ENCODE results near the gene FYCO1. TPM values are rescaled to one million over a fixed set of nuclear protein-coding genes. Genes with fewer than 3 reads are reported as not detected.

The FYCO1 gene
- total and polyA plus RNA-seq, 2 of the 8 experiments (the other 6 are each of a cell fraction or from before 2014, with no cell fraction given): 4.8 to 10.8 TPM

GRCh38 chr3:45871780-45872179 lies 123.8 kb downstream of the FYCO1 start:
- no peaks in the 10 kb centered on the region for H4K20me1 ChIP-seq (replicated peaks in 1 of 2; ENCODE audit: control insufficient read depth in 1 of 2, insufficient read depth in 2 of 2, low read length in 2 of 2)
- no peak overlapping the region for H4K91ac ChIP-seq (replicated peaks; ENCODE audit: insufficient read length, low read length)
- no peak overlapping the region for H2AK5ac ChIP-seq (ENCODE audit: low read depth, low read length)
- no peaks in the 10 kb centered on the region for H3K9me3 ChIP-seq (ENCODE audit: insufficient read depth in 2 of 2, low read depth in 1 of 2, low read length in 1 of 2)
- no peak overlapping the region; a peak in 1 of 7 replicates for H3K9ac ChIP-seq (replicated peaks in 1 of 4; ENCODE audit: extremely low read depth in 1 of 4, low read depth in 3 of 4, low read length in 3 of 4)
- no peaks in the 10 kb centered on the region for H3K36me3 ChIP-seq (ENCODE audit: control insufficient read depth in 2 of 4, insufficient read depth in 4 of 4, low read length in 3 of 4)
- DNase-seq (ENCODE audit: low read depth in 1 of 2, low spot score in 2 of 2): no peak
- no peaks in the 10 kb centered on the region for H3K23me2 ChIP-seq (ENCODE audit: low read depth, low read length)
- no peak overlapping the region for H3K18ac ChIP-seq (ENCODE audit: extremely low read depth, low read length)
- ChIA-PET POLR2A (ENCODE audit: partially characterized antibody) (interaction anchor here (0.7 kb wide), 1 partner anchor 373 kb away, joined by 3 read pairs; no protein-coding TSS in a partner anchor), CTCF (ENCODE audit: partially characterized antibody) (interaction anchor here (2.1 kb wide), 1 partner anchor 27 kb away, joined by 6 read pairs; no protein-coding TSS in a partner anchor)
- H2BK20ac ChIP-seq (ENCODE audit: low read length): no peak overlapping the region
- H3K27me3 ChIP-seq (replicated peaks in 1 of 4; ENCODE audit: control insufficient read depth in 3 of 4, extremely low read depth in 1 of 4, insufficient read depth in 3 of 4, low read length in 3 of 4): 0 out of 7 replicates have a peak, but pooled peaks cover 0 to 3% (median 0%) of the 10 kb centered on the region in 4 experiments
- H3K4me1 ChIP-seq (replicated peaks in 1 of 4; ENCODE audit: control insufficient read depth in 3 of 4, insufficient read depth in 4 of 4, low read length in 3 of 4): peaks cover 0 to 4% (median 2%) of the 10 kb centered on the region in 4 experiments; a peak in 2 of 7 replicates
- H4K8ac ChIP-seq (ENCODE audit: extremely low read depth, insufficient read depth, low read length): no peak overlapping the region
- H3K79me2 ChIP-seq (ENCODE audit: control insufficient read depth in 1 of 2, insufficient read depth in 2 of 2, low read length in 2 of 2): no peaks in the 10 kb centered on the region
- WGBS, 2 experiments (ENCODE audit: extremely low coverage in 1 of 2, insufficient coverage in 1 of 2, insufficient read length in 1 of 2, insufficient replicate concordance in 2 of 2, low coverage in 1 of 2, low lambda C conversion rate in 2 of 2, missing lambda C conversion rate in 1 of 2): 75% methylated on average over 6 of the region's 6 CpGs; no CpG with 5 or more reads in 1 of the 2 experiments
- H4K5ac ChIP-seq (ENCODE audit: insufficient read length, low read depth, low read length): no peak overlapping the region
- TF ChIP-seq CBX5 (IDR thresholded peaks at IDR 0.05; ENCODE audit: low read depth, low read length) (no peak), TEAD4 (IDR thresholded peaks at IDR 0.05; ENCODE audit: low read depth, low read length) (no peak), MAFK (IDR thresholded peaks at IDR 0.05; ENCODE audit: low read depth, low read length) (no peak), SUZ12 (IDR thresholded peaks at IDR 0.05; ENCODE audit: low read length) (no peak), NRF1 (IDR thresholded peaks at IDR 0.05; ENCODE audit: low read depth, low read length) (no peak), USF2 (IDR thresholded peaks at IDR 0.05; ENCODE audit: low read length) (no peak), BCL11A (IDR thresholded peaks at IDR 0.05; ENCODE audit: low read depth in 2 of 2, low read length in 2 of 2) (no peak), ASH2L (IDR thresholded peaks at IDR 0.05; ENCODE audit: low read length) (no peak), SAP30 (IDR thresholded peaks at IDR 0.05; ENCODE audit: insufficient read depth, insufficient replicate concordance, low read length) (no peak), MAX (IDR thresholded peaks at IDR 0.05) (no peak), TBP (IDR thresholded peaks at IDR 0.05; ENCODE audit: low read depth, low read length) (no peak), HDAC2 (IDR thresholded peaks at IDR 0.05; ENCODE audit: borderline replicate concordance in 1 of 2, low read depth in 2 of 2, low read length in 2 of 2) (no peak)
- H3K56ac ChIP-seq (replicated peaks; ENCODE audit: insufficient read length, low read depth, low read length): no peak overlapping the region
- H3K79me1 ChIP-seq (ENCODE audit: low read depth, low read length): no peaks in the 10 kb centered on the region; the same call in 1 of the 2 replicates
- no peak overlapping the region for H3K27ac ChIP-seq (ENCODE audit: low read depth, low read length)
- no peak overlapping the region for H2BK5ac ChIP-seq (ENCODE audit: low read depth, low read length)
- 0 out of 2 replicates have a peak overlapping the region, but pooled peaks have one; percentile 60 for H2AFZ ChIP-seq (ENCODE audit: low read length)
- H2BK15ac ChIP-seq (ENCODE audit: low read length): no peak overlapping the region
- H3K14ac ChIP-seq (ENCODE audit: insufficient read length): no peak overlapping the region
- no peak overlapping the region for H2BK12ac ChIP-seq (ENCODE audit: low read depth, low read length)
- H3K23ac ChIP-seq (ENCODE audit: insufficient read length): no peak overlapping the region
- no peak overlapping the region for H3K4me3 ChIP-seq (ENCODE audit: extremely low read depth in 1 of 4, insufficient read depth in 2 of 4, low read depth in 3 of 4, low read length in 4 of 4)
- H2BK120ac ChIP-seq (replicated peaks; ENCODE audit: low read depth, low read length): no peak overlapping the region
- H3K4ac ChIP-seq (replicated peaks; ENCODE audit: insufficient read length, low read depth, low read length): no peak overlapping the region
- H3K4me2 ChIP-seq (ENCODE audit: insufficient read depth in 1 of 2, low read depth in 2 of 2, low read length in 2 of 2): no peak overlapping the region
- FAIRE-seq: no peak
